Measurements from ENCODE around the gene CDKN2B-AS1. TPM values are rescaled to one million over a fixed set of nuclear protein-coding genes. Genes with fewer than 3 reads are reported as not detected.

Gene CDKN2B-AS1
- total and polyA plus RNA-seq, 8 donors = 0.24 to 0.92 (median 0.55) TPM; not detected in 3

- H3K36me3 ChIP-seq = no peaks in the 10 kb centered on the region
- no peak for TF ChIP-seq CTCF (IDR thresholded peaks at IDR 0.05)
- no peaks in the 10 kb centered on the region for H3K27me3 ChIP-seq
- H3K27ac ChIP-seq = no peak overlapping the region
- FAIRE-seq (no peak), DNase-seq (no peak), ATAC-seq (no peak)
- H3K4me1 ChIP-seq = peaks cover 0 to 5% (median 5%) of the 10 kb centered on the region in 3 donors
- H3K4me3 ChIP-seq = no peak overlapping the region
- intact Hi-C loops (cut with DNase I) = no loop called here
- no peaks in the 10 kb centered on the region for H3K9me3 ChIP-seq
- WGBS, 2 donors = 82 to 91% methylated on average over 4 of the region's 4 CpGs
Measured at GRCh38 chr9:22105005-22105722, 110.6 kb downstream of the CDKN2B-AS1 start.

GRCh38 chr9:22107202-22108045 lies 112.8 kb downstream of the CDKN2B-AS1 start:
- no peak for TF ChIP-seq CTCF (IDR thresholded peaks at IDR 0.05)
- Histone ChIP-seq H3K4me3 (no peak overlapping the region), H3K27ac (peak overlapping the region in 2 of 4 donors; percentile 33 to 57), H3K36me3 (no peaks in the 10 kb centered on the region), H3K27me3 (no peaks in the 10 kb centered on the region), H3K9me3 (no peaks in the 10 kb centered on the region), H3K4me1 (peaks cover 0 to 5% (median 5%) of the 10 kb centered on the region in 3 donors)
- DNase-seq (no peak), ATAC-seq (peak in 1 of 4 donors; percentile 16), FAIRE-seq (no peak)
- WGBS, 2 donors = 79 to 81% methylated on average over 6 of the region's 6 CpGs
- intact Hi-C loops (cut with DNase I) = no loop called here

GRCh38 chr9:22108581-22109370 lies 114.2 kb downstream of the CDKN2B-AS1 start:
- H3K27ac ChIP-seq = peak overlapping the region in 2 of 4 donors; percentile 57 to 71
- WGBS, 2 donors = 21 to 31% methylated on average over 4 of the region's 4 CpGs

More at GRCh38 chr9:22108581-22109370, 114.2 kb downstream of the CDKN2B-AS1 start:
- peak; percentile 43 to 85 (median 80) for ATAC-seq
- Histone ChIP-seq H3K36me3 (no peaks in the 10 kb centered on the region), H3K9me3 (no peaks in the 10 kb centered on the region), H3K4me1 (peaks cover 0 to 5% (median 5%) of the 10 kb centered on the region in 3 donors), H3K4me3 (no peak overlapping the region), H3K27me3 (no peaks in the 10 kb centered on the region)
- no peak for DNase-seq
- intact Hi-C loops (cut with DNase I) = no loop called here
- TF ChIP-seq CTCF (IDR thresholded peaks at IDR 0.05) = no peak
- FAIRE-seq = peak; percentile 75
